GM18502 (cell line): Measurements from ENCODE around the gene ATP4A.

Experiments
- ATAC-seq: cut with Tn5 transposase; IDR thresholded peaks from one replicate; pipeline ENCODE4 v1.9.1; 2021; ENCODE audit warnings: mild to moderate bottlenecking; ENCODE audit not compliant: unreplicated experiment, poor library complexity

ATP4A gene

DNA sequence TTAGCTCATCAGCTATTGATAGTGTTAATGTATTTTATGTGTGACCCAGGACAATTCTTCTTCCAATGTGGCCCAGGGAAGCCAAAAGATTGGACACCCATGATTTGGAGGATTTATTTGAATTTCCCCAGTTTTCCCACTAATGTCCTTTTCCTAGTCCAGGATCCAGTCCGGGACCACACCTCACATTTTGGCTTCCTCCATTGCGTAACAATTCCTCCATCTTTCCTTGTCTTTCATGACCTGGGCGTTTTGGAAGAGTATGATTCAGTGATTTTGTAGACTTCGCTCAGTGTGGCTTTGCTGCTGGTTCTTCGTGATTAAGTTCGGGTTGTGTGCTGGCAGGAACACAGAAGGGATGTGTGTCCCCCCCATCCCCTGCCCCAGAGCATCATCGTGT lies 3.3 kb upstream of the ATP4A start:
- ATAC-seq: no peak

DNA sequence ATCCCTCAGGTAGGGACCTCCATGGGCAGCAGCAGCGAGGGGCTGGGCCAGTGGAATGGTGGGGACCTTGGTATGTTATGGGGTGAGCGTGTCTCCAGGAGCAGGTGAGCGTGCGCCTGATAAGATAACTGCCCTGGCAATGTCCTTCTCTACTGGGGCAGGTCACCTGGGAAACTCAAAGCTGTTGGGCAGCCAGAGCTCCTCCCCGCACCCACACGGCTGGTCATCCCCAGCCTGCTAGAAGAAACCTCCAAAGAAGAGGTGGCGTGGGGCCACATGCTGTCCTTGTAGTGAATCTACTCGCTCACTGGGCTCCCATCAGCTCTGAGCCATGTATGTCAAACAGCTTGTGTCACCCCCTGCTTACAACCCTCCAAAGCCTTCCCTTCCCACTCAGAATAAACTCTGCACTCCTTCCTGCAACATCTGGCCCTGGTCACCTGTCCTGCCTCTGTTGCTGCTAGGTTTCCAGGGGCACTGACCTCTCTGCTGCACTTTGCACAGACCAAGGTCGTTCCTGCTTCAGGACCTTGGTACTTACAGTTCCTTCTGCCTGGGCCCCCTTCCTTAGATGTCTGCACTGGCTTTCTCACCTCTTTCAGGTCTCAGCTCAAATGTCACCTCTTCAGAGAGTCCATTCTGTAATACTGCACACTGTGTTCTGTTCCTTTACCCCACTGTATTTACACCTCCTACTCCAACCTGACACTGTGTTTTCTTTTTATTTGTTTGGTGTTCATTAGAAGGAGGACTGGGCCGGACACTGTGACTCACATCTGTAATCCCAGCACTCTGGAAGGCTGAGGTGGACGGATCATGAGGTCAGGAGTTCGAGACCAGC lies 1.8 kb upstream of the ATP4A start:
- no peak for ATAC-seq

DNA sequence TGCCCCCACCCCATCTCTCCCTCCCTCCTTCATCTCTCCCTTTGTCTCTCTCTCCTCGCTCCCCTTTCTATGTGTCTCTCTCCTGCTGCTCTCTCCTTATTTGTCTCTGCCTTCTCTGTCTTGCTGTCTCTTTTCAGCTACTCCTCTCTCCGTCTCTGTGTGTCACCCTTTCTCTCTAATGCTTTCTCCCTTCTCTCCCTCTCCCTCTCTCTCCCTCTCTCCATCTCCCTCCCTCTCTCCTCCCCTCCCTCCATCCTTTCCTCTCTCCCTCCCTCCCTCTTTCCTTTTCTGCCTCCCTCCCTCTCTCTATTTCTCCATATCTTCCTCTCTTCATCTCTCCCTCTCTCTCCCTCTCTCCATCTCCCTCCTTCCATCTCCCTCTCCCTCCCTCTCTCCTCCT lies 682 bp downstream of the ATP4A start:
- ATAC-seq: no peak

DNA sequence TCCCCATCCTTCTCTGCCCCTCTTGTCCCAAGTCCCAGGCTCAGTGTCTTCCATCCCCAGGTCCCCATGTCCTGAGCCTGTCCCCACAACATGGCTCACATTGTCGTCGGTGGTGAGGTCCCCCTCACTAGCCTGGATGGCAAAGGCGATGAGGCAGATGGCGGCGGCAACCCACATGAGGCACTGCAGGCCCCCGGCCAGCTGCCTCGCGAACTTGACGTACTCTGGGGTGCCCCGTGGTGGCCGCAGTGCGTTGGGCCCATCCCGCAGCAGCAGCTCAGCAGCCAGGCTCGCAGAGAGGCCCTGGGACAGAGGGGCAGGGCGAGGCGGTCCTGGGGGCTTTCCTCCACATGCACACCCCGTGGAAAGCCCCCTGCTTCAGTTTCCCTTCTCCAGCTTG lies 1.1 kb downstream of the ATP4A start:
- no peak for ATAC-seq

DNA sequence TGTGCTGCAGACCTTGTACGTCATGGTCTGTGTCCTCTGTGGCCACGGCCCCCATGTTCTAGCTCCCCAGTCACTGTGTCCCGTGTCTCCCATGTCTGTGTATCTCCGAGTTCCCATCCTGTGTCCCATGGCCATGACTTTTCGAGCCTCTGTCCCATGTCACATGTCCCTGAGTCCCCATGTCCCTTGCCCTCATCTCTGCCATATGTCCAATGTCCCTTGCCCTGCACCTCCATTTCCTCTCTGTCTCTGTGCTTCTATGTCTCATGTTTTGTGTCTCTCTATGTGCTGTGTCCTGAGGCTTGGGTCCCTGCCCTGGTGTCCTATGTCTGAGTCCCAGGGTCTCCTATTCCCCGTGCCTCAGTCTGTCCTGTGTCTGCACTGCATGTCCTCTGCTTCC lies 2.0 kb downstream of the ATP4A start:
- ATAC-seq: no peak

DNA sequence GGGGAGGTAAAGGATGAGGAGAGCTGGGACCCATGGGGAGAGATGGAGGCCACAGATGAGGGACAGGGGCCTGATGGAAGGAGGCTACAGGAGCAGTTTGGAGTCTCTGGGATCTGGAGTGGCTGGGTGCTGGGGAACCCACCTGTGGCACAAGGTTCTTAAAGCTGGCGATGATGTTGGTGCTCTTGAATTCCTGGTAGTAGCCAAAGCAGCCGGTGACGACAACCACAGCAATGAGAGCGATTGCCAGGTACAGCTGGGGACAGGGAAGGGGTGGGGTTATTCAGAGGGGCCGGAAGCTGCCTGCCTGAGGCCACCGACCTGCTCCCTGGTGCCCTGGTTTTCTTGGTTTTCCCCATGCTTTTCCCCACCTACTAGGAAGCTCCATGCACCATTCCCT lies 2.8 kb downstream of the ATP4A start:
- ATAC-seq: no peak

DNA sequence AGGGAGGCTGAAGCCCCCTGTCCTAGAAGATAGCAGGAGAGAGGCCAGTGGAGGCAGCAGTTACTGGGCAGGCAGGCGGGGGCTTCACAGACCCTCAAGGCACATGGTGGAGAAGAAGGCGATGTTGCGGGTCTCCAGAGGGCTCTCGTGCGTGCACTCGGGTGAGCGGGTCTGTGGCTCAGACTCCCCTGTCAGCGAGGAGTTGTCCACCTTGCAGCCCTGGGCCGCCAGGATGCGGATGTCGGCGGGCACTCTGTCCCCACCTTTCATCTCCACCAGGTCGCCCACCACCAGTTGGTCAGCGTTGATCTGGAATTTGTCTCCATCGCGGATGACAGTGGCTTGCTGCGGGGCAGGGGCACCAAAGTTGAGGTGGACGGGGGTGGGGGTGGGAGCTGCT lies 3.2 kb downstream of the ATP4A start:
- ATAC-seq: no peak

DNA sequence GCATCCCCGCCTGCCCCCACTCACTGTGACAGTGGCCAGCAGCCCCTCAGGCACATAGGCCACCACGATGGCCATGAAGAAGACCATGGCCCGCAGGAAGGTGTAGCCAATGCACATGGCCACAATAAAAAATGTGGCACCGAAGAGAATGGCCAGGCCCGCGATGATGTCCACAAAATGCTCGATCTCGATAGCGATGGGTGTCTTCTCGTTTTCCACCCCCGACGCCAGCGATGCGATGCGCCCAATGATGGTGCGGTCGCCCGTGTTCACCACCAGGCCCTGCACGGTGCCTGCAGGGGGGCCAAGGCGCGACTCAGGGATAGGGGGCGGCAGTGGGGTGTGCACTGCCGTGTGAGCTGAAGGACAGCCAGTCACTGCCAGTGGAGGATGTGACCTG lies 3.7 kb downstream of the ATP4A start:
- ATAC-seq: no peak

DNA sequence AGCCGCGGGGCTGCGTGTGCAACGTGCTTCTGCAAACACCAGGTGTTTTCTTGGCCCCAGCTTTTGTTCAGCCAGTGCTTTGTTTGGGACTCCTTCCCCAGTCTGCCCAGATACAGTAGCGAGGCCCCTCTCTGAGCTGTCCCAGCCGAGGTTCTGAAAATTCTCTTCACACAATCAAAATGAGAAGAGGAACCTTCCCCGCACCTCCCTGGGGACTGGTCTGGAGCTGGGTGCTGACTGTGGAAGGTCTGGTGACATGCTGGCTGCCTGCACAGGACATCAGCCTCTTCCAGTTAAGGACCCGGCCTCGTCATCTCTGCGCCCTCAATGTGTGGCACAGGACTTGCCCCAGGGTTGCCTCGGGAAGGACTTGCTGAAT lies 4.2 kb downstream of the ATP4A start:
- no peak for ATAC-seq

DNA sequence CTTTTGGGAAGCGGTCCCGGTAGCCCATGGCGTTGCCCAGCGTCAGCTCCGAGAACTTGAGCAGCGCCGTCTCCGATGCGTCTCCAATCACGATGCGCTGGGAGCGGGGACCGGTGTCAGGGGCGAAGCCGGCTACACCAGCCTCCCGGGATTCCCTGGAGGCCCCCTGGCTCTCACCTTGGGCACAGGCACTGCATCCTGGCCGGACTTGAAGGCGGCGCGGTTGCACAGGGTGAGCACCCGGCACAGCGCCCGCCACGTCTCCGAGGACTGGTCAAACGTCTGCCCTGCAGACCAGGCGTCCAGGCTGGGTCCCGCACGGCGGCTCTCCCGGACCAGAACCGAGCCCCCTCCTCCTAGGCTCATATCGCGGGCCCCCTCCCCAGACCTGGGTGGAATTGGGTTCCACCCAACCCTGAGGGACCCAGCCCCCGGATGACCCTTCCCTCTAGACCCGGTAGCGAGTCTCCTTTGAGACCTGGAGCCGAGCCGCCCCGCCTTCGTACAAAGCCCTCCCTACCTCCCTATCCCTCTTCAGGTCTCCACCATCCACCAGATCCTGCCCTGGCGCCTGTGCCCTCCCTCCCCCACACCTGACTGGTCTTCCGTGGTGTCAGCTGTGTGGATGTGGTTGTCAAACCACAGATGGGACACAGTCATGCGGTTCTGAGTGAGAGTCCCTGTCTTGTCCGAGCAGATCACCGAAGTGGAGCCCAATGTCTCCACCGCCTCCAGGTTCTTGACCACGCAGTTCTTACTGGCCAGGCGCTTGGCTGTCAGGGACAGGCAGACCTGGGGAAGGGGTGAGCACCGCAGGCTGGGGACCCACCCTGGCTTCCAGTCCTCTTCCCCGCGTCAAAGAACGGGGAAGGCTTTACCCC lies 4.8 kb downstream of the ATP4A start:
- no peak for ATAC-seq

DNA sequence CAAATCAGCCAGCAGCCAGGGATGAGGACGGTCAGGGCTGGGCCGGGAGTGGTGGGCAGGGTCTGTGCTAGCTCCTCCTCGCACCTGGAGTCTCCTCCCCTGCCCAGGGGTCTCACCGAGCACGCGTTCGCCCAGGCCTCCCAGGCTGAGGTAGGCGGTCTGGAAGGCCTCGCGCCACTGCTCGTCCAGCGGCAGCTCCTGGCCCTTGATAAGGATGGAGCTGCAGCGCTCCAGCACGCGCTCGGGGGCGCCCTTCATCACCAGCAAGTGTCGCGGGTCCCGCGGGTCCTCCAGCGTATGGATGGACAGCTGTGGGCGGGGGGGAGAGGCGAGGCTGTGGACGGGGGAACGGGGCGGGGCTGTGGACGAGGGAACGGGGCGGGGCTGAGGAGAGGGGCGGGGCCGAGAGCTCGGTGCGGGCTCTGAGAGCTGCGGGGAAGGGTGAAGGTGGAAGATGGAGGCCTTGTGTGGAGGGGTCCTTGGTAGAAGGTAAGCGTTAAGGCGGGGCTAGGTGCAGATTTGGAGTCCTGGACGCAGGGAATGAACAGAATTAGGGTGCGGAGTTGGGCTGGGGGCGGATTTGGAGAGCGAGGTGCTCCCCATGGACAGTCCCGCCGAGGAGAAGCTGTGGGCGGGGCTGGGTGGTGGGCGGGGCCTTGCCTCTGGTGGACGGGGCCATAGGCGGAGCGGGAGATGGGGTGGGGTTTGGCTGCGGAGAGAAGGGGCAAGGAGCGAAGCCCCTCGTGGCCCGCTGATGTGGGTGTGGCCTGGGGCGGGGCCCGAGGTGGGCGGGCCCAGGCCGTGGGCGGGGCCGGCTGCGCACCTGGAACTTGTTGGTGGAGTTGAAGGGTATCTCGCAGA lies 5.7 kb downstream of the ATP4A start:
- no peak for ATAC-seq

DNA sequence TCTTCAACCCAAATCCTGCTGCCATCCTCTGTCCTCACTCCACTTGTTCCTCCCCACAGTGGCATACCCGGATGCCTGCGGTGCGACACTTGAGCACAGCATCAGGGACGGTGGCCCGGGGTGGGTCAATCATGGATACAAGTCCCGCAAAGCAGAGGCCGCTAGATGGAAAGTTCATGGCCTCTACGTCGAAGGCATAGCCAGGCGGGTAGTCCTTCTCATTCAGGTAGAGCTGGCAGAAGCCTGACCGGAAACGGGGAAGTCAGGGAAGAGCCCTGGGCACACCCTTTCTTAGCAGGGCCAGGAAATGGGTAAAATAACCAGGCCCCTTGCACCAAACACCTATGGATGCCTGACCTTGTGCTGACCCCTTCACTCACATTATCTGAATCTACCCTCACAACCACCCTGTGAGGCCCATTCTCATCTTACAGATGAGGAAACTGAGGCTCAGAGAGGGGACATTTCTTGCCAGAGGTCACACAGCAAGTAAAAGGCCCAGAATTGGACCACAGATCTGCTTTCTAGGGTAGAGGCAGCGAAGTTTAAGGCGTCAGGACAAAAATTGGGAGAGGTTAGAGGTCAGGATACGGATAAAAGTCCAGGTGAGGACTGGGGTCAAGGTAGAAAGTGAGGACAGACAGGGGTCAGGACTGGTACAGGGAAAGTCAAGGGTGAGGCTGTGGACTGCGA lies 6.5 kb downstream of the ATP4A start:
- ATAC-seq: no peak

DNA sequence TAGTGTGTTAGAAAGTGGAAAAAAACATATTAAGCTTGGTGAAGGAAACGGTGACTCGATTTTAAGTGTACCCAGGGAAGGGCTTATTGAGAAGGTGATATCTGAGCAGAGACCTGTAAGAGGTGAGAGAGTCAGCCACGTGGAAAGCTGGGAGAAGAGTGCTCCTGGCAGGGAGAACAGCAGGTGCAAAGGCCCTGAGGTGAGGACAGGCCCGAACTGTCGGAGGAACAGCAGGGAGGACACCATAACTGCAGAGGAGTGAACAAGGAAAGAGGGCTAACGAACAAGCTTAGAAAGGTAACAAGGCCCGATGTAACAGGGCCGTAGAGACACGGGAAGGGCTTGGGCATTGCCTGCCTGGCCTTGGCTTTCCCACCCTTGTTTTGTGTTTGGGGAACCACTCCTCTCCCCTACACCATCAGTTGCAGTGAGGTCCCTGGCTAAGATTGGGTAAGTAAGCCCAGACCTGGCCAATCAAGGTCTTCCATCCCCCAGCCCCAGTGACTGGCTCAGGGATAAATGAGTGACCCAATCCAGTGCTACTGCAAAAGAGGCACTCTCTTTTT lies 7.3 kb downstream of the ATP4A start:
- ATAC-seq: no peak

DNA sequence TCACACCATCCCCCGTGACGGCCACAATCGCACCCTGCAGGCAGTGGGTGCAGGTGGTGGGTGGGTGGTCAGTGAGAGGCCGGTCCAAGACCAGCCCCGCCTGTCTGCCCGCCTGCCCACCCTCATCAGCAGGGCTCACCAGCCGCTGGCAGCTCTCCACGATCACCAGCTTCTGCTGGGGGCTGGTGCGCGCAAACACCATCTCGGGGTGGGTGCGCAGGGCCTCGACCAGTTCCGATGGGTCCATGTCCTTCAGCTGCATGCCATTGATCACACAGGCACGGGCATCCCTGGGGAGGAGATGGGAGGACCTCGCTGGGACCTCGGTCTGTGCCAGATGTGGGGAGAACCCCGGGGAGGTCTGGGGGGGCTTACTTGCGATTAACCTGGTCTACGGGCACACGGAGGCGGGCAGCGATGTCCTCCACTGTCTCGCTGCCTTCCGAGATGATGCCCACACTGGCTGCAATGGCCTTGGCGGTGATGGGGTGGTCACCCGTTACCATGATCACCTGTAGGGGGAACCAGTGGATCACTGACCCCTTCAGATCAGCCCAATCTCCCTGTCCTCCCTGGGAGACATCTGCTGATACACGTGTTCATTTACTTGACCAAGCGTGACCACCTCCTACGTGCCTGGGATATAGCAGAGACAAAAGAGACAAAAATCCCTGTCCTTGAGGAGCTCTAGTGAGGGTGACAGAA lies 8.0 kb downstream of the ATP4A start:
- no peak for ATAC-seq

DNA sequence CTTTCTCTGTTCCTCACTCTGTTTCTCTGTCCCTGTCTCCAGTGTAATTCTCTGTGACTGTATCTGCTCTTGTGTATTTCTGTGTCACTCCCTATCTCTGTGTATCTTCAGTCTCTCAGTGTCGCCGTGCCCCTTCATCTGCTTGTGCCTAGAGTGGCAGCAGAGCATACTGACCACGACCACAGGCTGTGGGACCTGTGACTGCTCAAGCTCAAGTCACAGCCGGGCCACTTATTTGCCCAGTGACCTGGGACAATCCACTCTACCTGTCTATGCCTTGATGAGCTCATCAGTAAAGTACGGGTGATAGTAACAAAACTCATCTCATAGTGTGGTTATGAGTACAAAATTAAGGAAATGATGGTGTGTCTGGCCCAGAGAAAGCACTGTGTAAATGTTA lies 9.4 kb downstream of the ATP4A start:
- ATAC-seq: no peak

DNA sequence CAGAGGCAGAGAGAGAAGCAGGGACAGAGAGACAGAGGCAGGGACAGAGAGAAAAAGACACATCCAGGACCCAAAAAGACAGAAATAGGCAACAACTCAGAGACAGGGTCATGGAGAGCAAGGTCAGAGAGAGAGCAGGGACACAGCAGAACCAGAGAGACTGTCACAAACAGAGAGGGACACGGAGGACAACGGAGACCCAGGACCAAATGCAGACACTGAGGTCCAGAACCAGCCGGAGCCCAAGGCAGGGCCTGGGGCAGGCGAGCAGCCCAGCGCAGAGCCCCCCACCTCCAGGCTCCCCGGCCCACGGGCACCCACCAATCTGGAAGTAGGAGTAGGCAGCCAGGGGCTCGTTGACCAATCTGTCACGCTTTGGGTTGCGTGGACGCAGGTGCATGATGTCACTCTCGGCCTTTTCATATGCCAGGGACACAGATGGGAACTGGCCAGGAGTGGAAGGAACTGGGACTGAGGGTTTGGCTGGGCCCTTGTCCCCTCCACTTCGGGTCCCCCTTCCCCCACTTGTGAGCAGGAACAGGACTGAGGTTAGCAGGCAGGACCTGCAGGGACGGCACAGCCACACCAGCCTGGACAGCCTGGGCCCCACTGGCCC lies 10.0 kb downstream of the ATP4A start:
- no peak for ATAC-seq

DNA sequence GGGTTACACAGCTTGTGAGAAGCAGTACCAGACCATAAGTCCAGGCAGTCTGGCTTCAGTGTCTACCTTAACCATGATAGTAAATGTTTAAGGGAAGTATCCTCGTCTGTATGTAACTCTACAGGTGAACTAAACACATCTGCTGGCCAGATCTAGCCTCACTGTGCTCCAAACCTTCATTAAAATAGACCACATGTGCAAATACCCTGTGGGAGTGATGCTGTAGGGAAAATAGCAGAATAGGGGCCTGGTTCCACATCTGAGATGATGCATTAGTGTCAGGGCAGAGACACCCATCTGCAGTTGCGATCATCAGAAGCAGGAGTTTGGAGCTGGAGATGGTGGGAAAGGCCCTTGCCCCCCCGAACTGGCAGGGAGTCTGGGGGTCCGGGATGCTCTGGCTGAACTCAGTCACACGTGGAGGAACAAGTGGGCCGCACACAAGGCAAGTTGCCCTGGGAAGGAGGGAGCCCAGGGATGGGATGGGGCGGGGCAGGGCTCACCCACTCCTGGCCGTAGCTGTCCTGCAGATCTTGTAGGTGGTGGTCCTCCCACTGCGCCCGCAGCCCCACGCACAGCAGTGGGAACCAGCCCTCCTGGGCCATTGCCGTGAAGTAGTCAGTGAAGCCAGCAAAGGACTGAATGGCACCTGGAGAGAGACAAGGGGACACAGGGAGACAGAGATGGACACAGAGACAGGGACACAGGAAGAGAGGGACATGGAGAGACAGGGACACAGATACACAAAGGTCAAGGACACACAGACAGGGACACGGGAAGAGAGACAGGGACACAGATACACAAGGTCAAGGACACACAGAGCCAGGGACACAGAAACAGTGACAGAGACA lies 10.7 kb downstream of the ATP4A start:
- no peak for ATAC-seq
